ENCODE measurements around the gene SLC35F4. TPM values are rescaled to one million over a fixed set of nuclear protein-coding genes. Genes with fewer than 3 reads are reported as not detected.
"Not testable (repeated sequence)": the region's sequence is repeated elsewhere in the genome, so short reads cannot be mapped to it uniquely, and the experiment has no call there.

The SLC35F4 gene
- total RNA-seq, 1 donor: not detected

DNA sequence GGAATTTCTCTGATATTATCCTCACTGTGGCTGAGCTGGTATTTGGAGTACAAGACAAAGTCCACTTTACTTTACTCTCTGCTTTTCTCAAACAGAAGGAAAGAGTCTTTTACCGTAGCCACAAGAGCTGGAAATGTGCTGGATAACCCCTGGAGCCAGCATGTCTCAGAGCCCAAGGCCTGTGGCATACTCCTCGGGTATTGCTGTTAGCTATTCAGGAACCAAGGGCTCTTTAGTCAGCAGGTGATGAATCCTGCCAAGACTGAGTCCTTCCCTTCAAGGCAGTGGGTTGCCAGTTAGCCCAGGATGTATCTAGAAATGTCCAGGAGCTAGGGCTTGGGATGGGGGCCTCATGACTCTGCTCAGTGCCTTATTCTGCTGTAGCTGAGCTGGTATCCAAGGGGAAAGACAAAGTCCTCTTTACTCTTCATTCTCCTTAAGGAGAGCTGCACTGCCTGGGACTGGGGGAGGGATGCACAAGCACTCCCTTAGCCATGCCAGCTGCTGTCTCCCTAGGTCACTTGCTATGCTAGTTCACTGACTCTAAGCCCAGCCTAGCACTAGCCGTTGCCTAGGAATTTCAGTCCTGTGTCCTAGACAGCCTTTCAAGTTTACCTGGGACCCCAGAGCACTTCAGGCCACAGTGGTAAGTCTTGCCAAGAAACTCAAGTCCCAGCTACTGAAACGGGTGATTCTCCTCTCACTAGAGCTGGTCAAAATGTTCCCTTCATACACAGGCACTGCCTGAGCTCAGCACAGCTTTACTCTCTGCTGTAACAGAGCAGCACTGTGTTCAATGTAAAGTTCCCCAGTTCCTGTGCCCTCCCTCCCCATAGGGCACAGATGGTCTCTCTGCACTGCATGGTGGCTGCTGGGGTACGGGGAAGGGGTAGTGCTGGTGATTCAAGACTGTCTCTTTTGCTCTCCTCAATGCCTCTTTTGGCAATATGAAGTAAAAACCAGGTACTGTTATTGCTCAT lies 136.4 kb downstream of the SLC35F4 start:
- TF ChIP-seq, protein P1, sequence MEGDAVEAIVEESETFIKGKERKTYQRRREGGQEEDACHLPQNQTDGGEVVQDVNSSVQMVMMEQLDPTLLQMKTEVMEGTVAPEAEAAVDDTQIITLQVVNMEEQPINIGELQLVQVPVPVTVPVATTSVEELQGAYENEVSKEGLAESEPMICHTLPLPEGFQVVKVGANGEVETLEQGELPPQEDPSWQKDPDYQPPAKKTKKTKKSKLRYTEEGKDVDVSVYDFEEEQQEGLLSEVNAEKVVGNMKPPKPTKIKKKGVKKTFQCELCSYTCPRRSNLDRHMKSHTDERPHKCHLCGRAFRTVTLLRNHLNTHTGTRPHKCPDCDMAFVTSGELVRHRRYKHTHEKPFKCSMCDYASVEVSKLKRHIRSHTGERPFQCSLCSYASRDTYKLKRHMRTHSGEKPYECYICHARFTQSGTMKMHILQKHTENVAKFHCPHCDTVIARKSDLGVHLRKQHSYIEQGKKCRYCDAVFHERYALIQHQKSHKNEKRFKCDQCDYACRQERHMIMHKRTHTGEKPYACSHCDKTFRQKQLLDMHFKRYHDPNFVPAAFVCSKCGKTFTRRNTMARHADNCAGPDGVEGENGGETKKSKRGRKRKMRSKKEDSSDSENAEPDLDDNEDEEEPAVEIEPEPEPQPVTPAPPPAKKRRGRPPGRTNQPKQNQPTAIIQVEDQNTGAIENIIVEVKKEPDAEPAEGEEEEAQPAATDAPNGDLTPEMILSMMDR (IDR thresholded peaks at IDR 0.05; ENCODE audit: insufficient read depth, low read length): no peak

GRCh38 chr14:57725399-57726077 lies 140.4 kb downstream of the SLC35F4 start:
- TF ChIP-seq, protein P1 (IDR thresholded peaks at IDR 0.05; ENCODE audit: insufficient read depth, low read length): no peak
- H3K4me3 ChIP-seq (ENCODE audit: low read depth, low read length): no peak overlapping the region
- peak; percentile 35 for DNase-seq (ENCODE audit: low read depth)

More for the DNA sequence above, 136.4 kb downstream of the SLC35F4 start:
- no peak for DNase-seq (ENCODE audit: low read depth)
- H3K4me3 ChIP-seq (ENCODE audit: low read depth, low read length): no peak overlapping the region

GRCh38 chr14:57722141-57722540 lies 143.8 kb downstream of the SLC35F4 start:
- not testable (repeated sequence) for DNase-seq (ENCODE audit: low read depth)

GRCh38 chr14:57714487-57714931 lies 151.4 kb downstream of the SLC35F4 start:
- TF ChIP-seq, protein P1 (IDR thresholded peaks at IDR 0.05; ENCODE audit: insufficient read depth, low read length): no peak
- H3K4me3 ChIP-seq (ENCODE audit: low read depth, low read length): no peak overlapping the region
- no peak for DNase-seq (ENCODE audit: low read depth)

More at GRCh38 chr14:57722141-57722540, 143.8 kb downstream of the SLC35F4 start:
- H3K4me3 ChIP-seq (ENCODE audit: low read depth, low read length): not testable (repeated sequence)

DNA sequence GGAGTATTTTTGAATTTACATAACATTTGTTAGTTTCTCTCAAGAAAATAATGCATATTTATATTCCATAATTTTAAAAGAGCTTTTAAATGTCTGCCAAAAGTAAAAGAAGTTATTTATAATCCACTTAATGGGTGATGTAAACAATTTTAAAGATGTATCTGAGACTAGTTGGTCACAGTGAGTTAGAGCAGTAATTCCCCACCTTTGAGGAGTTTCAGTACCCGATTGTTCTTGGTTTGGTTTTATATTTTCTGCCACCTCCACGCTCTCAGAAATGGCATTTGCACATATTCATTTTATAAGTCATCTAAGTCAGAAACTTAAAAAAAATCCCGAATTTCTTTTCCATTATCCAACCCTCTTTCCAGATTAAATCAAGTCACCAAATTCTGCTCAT lies 153.2 kb downstream of the SLC35F4 start:
- TF ChIP-seq, protein P1 (IDR thresholded peaks at IDR 0.05; ENCODE audit: insufficient read depth, low read length): no peak
- DNase-seq (ENCODE audit: low read depth): no peak
- H3K4me3 ChIP-seq (ENCODE audit: low read depth, low read length): no peak overlapping the region

- H3K4me3 ChIP-seq (ENCODE audit: low read depth, low read length): no peak overlapping the region
- peak; percentile 3 for DNase-seq (ENCODE audit: low read depth)
- TF ChIP-seq, protein P1 (IDR thresholded peaks at IDR 0.05; ENCODE audit: insufficient read depth, low read length): no peak
Measured at GRCh38 chr14:57712102-57712501, 153.8 kb downstream of the SLC35F4 start.

GRCh38 chr14:57709909-57710308 lies 156.0 kb downstream of the SLC35F4 start:
- no peak for DNase-seq (ENCODE audit: low read depth)
- no peak overlapping the region for H3K4me3 ChIP-seq (ENCODE audit: low read depth, low read length)
- TF ChIP-seq, protein P1 (IDR thresholded peaks at IDR 0.05; ENCODE audit: insufficient read depth, low read length): no peak

GRCh38 chr14:57709086-57709485 lies 156.8 kb downstream of the SLC35F4 start:
- H3K4me3 ChIP-seq (ENCODE audit: low read depth, low read length); DNase-seq (ENCODE audit: low read depth): not testable (repeated sequence)
